IMR-90 (cell line): ENCODE data around the gene SAMSN1.

Source experiments
- BHLHE40 ChIP-seq: fragments of 150-350 bp; IDR thresholded peaks from 2 replicates; pipeline ENCODE4 v1.6.1; 2016; ENCODE audit warnings: mild to moderate bottlenecking, low read depth, low read length
- CEBPB ChIP-seq: IDR thresholded peaks from 2 replicates; pipeline ENCODE4 v1.6.1; 2012; ENCODE audit warnings: low read depth, low read length, improper control_type of control experiment
- CHD1 ChIP-seq: IDR thresholded peaks from 2 replicates; pipeline ENCODE4 v1.6.1; 2012; ENCODE audit warnings: low read depth, low read length, improper control_type of control experiment
- MAFK ChIP-seq: IDR thresholded peaks from 2 replicates; pipeline ENCODE4 v1.6.1; 2012; ENCODE audit warnings: low read depth, low read length, improper control_type of control experiment
- MAZ ChIP-seq: IDR thresholded peaks from 2 replicates; pipeline ENCODE4 v1.6.1; 2012; ENCODE audit warnings: low read depth, mild to moderate bottlenecking, low read length, improper control_type of control experiment, moderate library complexity, borderline replicate concordance
- MXI1 ChIP-seq: IDR thresholded peaks from 2 replicates; pipeline ENCODE4 v1.6.1; 2012; ENCODE audit warnings: low read depth, mild to moderate bottlenecking, low read length, moderate library complexity, borderline replicate concordance
- NFE2L2 ChIP-seq: fragments of 150-350 bp; IDR thresholded peaks from 2 replicates; pipeline ENCODE4 v1.6.1; 2016; ENCODE audit warnings: low read depth, mild to moderate bottlenecking, low read length
- POLR2A ChIP-seq: IDR thresholded peaks from 2 replicates; pipeline ENCODE4 v1.6.1; 2012; ENCODE audit warnings: mild to moderate bottlenecking, low read depth, low read length
- RAD21 ChIP-seq: IDR thresholded peaks from 2 replicates; pipeline ENCODE4 v1.6.1; 2012; ENCODE audit warnings: low read length, improper control_type of control experiment
- RFX5 ChIP-seq: IDR thresholded peaks from 2 replicates; pipeline ENCODE4 v1.8.0; 2012; ENCODE audit warnings: low read depth, mild to moderate bottlenecking, low read length, moderate library complexity
- SMC3 ChIP-seq: fragments of 150-350 bp; IDR thresholded peaks from 2 replicates; pipeline ENCODE4 v1.6.1; 2016; ENCODE audit warnings: low read depth, mild to moderate bottlenecking, antibody characterized with exemption, low read length, moderate library complexity
- TF ChIP-seq, protein P1 (sequence below): conservative IDR thresholded peaks from 2 replicates; pipeline ENCODE4 v1.5.1; 2012; ENCODE audit warnings: mild to moderate bottlenecking, low read depth, low read length, improper control_type of control experiment
- TF ChIP-seq, protein P2 (sequence below): fragments of 150-350 bp; IDR thresholded peaks from 2 replicates; pipeline ENCODE4 v1.6.1; 2017; ENCODE audit warnings: mild to moderate bottlenecking, antibody characterized with exemption, low read length, low read depth
- TF ChIP-seq, protein P3 (sequence below): fragments of 150-350 bp; IDR thresholded peaks from 2 replicates; pipeline ENCODE4 v1.6.1; 2016; ENCODE audit warnings: low read depth, mild to moderate bottlenecking, low read length, moderate library complexity, borderline replicate concordance

DNA sequence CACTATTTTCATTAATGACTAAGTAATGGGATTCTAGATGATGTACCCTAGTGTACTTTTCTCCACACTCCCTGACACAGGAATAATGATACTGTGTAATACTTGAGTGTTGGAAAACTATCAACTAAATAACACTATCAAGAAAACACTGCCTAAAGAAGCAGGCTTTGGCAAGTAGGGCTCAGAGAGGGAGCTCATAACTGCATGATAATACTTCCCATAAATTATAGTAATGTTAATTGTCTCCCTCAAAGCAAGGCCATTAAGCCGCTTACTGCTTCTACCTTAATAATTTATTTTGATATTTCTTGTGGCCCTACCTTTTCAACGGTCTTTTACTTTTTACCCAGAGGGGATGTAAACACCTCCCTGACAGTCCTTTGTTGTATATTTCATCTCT, 69.0 kb downstream of the SAMSN1 start:
- TF ChIP-seq RFX5 (no peak), SMC3 (no peak), MXI1 (no peak), POLR2A (no peak), CEBPB (no peak), BHLHE40 (no peak), NFE2L2 (no peak), MAFK (no peak), MAZ (no peak), CHD1 (no peak), RAD21 (no peak)
- TF ChIP-seq, protein P1, sequence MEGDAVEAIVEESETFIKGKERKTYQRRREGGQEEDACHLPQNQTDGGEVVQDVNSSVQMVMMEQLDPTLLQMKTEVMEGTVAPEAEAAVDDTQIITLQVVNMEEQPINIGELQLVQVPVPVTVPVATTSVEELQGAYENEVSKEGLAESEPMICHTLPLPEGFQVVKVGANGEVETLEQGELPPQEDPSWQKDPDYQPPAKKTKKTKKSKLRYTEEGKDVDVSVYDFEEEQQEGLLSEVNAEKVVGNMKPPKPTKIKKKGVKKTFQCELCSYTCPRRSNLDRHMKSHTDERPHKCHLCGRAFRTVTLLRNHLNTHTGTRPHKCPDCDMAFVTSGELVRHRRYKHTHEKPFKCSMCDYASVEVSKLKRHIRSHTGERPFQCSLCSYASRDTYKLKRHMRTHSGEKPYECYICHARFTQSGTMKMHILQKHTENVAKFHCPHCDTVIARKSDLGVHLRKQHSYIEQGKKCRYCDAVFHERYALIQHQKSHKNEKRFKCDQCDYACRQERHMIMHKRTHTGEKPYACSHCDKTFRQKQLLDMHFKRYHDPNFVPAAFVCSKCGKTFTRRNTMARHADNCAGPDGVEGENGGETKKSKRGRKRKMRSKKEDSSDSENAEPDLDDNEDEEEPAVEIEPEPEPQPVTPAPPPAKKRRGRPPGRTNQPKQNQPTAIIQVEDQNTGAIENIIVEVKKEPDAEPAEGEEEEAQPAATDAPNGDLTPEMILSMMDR = no peak
- TF ChIP-seq, protein P2, sequence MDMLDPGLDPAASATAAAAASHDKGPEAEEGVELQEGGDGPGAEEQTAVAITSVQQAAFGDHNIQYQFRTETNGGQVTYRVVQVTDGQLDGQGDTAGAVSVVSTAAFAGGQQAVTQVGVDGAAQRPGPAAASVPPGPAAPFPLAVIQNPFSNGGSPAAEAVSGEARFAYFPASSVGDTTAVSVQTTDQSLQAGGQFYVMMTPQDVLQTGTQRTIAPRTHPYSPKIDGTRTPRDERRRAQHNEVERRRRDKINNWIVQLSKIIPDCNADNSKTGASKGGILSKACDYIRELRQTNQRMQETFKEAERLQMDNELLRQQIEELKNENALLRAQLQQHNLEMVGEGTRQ = no peak
- TF ChIP-seq, protein P3, sequence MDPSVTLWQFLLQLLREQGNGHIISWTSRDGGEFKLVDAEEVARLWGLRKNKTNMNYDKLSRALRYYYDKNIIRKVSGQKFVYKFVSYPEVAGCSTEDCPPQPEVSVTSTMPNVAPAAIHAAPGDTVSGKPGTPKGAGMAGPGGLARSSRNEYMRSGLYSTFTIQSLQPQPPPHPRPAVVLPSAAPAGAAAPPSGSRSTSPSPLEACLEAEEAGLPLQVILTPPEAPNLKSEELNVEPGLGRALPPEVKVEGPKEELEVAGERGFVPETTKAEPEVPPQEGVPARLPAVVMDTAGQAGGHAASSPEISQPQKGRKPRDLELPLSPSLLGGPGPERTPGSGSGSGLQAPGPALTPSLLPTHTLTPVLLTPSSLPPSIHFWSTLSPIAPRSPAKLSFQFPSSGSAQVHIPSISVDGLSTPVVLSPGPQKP = no peak
